GM19043 (cell line): ENCODE data around the gene LRRC27.
"Not testable (repeated sequence)": the region's sequence is repeated elsewhere in the genome, so short reads cannot be mapped to it uniquely, and the experiment has no call there.

Source experiments
- ATAC-seq: cut with Tn5 transposase; IDR thresholded peaks from one replicate; pipeline ENCODE4 v1.9.1; 2021; ENCODE audit warnings: low read depth; ENCODE audit not compliant: unreplicated experiment

Gene LRRC27

DNA sequence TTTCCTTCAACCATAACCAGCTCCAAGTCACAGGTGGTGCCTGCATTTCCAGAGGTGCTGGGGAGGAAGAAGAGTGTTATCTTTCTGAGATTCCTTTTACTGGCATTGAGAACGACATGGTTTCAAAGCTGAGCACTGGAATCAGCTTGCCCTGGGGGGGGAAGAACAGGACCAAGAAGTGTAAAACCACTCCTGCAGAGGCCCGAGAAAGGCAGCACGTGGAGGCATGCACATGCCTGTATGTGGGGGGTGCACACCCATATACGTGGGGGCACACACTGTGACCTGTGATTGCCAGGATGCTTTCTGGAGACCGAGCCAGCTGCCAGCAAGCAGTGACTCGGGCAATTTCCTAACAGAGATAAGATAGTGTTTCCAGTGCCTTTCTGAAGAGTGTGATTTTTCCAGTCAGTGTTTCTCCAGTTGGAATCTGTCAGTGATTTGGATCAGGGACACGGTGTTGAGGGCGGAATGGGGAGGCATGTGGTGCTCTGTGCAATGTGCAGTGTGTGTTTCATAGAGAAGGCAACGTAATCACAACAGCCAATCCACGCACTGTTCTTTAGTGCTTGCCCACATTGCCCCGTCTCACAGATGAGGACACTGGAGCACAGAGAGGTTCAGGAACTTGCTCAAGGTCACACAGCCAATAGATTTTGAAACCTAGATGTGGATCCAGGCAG, 4.2 kb downstream of the LRRC27 start:
- no peak for ATAC-seq

DNA sequence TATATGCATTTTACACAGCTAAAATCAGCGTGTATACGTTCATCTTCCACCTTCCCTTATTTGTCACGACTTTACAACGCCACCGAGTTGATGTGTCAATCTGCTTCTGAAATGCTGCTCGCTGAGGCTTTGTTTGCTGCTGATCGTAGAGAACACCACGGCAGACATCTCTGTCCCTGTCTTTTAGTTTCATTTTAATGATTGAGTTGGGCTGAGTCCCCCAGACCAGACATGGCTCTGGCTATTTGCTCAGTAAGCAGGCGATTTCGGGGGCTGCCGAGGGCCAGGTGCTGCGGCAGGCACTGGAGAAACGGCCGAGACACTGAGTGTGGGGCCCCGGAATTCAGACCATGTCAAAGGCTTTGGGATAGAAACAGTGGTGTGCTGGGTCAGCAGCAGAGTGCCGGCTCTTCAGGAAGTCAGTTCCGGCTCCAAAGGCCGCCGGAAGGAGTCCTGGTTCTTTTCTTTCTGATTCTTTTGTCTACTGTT, 5.0 kb downstream of the LRRC27 start:
- no peak for ATAC-seq

DNA sequence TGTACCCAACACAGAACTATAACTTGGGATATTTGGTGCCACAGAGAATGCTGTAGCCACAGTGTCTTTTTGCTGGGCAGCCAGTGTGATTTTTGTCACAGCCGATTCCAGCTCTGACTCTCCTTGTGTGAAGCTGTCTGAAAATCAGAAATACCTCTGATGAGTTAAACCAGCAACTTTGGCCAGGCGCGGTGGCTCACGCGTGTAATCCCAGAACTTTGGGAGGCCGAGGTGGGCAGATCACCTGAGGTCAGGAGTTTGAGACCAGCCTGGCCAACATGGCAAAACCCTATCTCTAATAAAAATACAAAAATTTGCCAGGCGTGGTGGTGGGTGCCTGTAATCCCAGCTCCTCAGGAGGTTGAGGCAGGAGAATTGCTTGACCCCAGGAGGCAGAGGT, 5.9 kb downstream of the LRRC27 start:
- ATAC-seq: not testable (repeated sequence)

DNA sequence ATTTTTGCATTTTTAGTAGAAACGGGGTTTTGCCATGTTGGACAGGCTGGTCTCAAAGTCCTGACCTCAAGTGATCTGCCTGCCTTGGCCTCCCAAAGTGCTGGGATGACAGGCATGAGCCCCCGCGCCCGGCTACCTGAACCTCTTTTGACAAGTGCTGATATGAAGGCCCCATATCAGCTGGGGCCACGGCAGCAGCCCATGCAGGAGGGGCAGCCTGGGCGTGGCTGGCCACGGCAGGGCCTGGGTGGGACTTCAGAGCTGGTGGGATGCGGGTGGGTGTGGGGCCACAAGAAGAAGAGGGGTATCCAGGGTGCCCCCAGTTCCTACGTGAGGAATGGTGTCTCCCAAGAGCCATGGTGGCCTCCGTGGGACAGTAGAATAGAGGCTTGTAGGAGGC, 6.9 kb downstream of the LRRC27 start:
- ATAC-seq: no peak

DNA sequence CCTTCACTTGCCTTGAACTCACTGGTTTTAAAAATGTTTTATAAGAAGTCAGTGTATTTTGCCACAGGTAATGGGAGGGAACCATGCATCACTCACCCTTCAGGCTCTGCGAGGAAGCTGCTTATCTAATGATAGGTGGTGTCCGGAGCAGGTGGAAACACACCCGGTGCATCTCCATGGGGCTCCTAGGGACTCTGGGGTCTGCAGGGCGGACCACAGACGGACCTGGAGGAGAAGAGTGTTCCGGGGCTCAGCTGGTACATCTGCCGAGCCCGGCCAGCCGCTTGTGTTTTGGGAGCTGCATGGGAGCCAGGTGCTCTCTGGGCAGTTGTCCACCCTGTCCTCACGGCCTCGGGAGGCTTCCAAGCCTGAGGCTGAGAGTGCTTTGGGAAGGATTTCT, 7.3 kb downstream of the LRRC27 start:
- no peak for ATAC-seq

DNA sequence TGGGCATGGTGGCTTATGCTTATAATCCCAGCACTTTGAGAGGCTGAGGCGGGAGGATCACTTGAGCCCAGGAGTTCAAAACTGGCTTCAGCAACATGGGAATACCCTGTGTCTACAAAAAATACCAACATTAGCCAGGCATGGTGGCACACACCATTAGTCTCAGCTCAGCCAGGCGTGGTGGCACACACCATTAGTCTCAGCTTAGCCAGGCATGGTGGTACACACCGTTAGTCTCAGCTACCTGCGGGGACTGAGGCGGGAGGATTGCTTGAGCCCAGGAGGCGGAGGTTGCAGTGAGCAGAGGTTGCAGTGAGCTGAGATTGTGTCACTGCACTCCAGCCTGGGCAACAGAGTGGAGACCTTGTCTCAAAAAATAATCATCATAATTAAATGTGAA, 9.0 kb downstream of the LRRC27 start:
- ATAC-seq: no peak

DNA sequence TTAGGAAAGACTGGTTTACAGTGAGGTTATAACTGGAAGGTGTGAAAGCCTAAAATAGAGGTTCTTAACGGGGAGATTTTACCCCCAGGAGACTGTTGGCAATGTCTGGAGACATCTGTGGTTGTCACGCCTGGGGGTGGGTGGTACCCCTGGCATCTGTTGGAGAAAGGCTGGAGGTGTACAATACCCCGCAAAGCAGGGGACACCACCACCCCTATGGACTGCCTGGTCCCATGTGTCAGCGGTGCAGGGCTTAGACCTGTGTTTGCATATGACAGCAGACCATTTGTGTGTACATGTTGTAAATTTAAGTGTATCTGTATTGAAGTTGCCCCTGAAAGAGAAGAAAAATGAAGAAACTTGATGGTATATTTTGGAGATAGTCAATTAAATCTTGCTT, 9.8 kb downstream of the LRRC27 start:
- no peak for ATAC-seq

DNA sequence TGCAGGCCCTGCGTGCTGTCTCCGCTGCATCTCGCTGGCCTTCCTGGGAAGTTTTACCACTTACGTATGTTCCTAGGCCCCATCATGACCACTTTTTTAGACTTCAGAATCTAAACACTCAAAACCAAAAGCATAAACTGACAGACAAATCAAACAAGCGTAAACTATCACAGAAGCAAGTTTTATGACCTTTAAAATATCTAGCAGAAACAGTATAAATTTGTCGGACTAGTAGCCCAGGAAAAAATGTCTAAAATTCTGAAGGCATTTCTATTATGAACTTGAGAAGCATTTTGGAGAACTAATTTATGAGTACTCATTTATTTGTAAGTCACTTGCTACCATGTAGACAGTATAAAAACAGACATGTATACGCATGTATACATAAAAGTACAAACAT, 10.6 kb downstream of the LRRC27 start:
- no peak for ATAC-seq

DNA sequence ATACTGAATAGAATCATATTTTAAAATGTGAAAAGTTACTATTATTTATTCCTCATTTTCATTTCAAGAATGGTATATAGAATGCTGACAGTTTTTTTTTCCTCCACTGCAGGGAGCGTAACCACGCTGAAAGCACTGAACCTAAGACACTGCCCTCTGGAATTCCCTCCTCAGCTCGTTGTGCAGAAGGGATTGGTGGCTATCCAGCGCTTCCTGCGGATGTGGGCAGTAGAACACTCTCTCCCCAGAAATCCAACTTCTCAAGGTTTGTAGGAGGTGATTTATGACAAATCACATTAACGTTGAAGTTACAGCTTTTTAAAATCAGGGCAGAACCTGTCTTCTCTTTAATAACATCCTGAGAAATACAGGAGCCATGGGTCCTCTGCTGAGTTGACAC, 12.4 kb downstream of the LRRC27 start:
- ATAC-seq: no peak

DNA sequence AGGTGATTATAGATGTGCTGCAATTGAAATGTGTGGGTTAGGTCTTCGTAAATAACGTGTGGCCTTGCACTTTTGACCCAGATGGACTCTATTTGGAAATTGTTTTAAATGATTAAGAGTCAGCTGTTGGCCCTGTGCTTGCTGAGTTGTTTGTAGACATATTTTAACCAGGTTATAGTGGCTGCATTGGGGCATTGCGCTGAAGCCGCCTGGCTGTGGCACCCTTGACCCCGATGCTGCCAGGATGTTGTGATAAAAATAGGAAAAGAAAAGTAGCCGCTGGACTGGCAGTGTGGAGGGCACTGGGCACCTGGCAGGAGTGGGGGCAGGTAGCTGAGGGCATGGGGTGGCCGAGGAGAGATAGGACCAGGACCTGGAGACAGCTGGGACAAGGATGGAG, 13.4 kb downstream of the LRRC27 start:
- no peak for ATAC-seq

DNA sequence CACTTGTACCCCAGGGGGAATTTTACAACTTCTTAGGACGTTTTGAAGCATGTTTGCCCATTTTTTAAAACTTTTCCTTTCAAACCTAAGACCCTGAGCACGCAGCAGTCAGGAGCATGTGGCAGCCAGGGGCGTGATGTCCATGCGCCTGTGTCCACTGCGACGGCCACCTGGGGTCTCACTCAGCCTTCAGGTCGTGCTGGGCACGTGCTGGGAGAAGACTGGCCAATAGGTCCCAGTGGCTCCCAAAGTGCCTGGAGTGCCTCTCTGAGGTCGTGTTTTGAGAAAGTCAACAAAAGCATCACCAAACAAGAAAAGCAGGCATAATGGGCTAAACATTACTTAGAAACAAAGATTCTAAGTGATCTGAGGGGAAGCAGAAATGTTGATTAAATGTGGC, 14.8 kb downstream of the LRRC27 start:
- ATAC-seq: no peak

DNA sequence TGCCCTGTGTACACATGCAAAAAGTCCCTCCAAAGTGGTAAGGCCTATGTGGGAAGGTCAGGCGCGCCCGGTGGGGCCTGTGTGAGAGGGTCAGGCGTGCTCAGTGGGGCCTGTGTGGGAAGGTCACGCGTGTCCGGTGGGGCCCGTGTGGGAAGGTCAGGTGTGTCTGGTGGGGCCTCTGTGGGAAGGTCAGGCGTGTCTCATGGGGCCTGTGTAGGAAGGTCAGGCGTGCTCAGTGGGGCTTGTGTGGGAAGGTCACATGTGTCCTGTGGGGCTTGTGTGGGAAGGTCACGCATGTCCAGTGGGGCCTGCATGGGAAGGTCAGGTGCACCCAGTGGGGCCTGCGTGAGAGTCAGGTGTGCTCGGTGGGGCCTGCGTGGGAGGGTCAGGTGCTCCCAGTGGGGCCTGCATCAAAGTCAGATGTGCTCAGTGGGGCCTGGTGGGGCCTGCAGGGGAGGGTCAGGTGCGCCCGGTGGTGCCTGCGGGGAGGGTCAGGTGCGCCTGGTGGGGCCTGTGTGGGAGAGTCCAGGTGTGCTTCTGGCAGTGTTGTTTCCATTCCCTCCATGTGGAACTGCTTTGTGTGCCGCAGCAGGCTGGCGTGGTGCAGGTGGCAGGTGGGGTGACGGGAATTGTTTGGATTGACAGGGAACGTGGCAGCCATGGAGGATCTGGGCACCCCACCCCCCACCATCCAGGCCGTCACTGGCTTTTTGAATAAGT, 15.4 kb downstream of the LRRC27 start:
- ATAC-seq: no peak

DNA sequence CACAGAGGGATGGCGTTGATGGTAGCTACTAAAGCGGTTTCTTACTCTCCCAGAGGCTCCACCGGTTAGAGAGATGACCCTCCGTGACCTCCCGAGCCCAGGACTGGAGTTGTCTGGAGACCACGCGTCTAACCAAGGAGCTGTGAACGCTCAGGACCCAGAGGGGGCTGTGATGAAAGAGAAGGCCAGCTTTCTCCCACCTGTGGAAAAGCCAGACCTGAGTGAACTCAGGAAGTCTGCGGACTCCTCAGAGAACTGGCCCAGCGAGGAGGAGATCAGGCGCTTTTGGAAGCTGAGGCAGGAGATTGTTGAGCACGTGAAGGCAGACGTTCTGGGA, 15.9 kb downstream of the LRRC27 start:
- ATAC-seq: no peak

DNA sequence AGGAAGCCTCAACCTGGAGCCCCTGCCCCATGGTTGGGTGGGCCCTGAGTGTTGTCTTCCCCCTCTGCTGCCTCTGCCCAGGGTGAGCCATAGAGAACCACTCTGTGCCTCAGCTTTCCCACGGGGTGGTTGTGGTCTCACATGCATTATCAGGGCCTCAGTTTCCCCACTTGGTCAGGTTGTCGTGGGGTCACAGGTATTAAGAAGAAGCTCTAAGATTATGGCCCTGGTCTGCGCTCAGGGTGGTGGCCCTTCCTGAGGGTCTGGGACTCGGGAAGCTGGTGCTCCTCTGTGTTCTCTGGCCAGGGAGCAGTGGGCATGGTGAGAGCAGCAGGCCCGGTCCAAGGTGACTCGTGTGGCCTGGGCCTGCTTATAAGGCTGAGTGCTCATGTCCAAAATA, 17.8 kb downstream of the LRRC27 start:
- no peak for ATAC-seq

DNA sequence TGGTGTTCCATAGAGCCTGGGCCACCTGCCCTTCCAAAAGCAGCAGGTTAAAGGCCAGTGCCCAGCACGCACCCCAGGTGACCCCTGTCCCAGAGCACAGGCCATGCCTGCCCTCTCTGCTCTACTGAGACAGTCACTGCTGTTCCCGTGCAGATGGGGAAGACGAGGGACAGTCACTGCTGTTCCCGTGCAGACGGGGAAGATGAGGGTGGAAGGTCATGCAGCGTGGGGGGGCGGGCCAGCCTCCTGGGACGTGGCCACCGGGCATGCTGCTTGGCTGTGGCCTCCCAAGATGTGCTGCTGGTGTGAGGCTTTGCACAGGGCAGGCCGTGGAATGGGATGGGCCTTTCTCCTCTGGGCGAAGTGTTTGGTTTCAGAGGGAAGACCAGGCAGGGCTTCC, 18.4 kb downstream of the LRRC27 start:
- ATAC-seq: no peak

DNA sequence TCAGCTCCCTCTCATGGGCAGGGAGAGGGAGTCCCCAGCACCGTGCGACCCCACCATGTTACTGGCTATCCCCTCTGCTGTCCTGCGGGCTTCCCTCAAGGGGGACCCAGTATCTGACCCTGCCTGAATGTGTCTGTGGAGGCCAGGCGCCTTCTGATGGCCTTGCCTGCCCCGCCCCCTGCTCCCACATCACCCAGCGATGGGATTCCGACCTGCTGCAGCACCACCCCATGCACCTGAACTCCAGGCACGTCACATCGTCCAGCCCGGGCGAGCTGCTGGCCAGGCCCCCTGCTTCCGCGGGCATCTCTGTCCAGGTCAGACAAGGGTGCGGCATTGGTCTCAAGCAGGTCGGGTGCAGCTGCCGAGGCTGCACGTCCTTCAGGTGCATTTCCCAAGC, 19.0 kb downstream of the LRRC27 start:
- no peak for ATAC-seq

DNA sequence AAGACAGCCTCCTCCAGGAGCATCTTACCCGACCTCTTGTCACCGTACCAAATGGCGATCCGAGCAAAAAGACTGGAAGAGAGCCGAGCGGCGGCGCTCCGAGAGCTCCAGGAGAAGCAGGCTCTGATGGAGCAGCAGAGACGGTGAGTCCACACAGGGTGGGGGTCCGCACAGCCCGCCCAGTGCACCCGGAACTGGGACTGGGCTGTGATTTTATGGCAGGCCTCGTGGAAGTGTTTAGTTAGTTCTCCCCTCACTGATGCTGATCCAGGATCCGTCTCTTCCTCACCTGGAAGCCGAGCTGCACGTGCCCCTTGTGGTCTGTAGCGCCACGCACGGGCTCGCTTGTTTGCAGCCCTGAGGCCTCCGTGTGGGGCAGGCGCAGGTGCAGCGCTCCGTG, 19.6 kb downstream of the LRRC27 start:
- no peak for ATAC-seq

DNA sequence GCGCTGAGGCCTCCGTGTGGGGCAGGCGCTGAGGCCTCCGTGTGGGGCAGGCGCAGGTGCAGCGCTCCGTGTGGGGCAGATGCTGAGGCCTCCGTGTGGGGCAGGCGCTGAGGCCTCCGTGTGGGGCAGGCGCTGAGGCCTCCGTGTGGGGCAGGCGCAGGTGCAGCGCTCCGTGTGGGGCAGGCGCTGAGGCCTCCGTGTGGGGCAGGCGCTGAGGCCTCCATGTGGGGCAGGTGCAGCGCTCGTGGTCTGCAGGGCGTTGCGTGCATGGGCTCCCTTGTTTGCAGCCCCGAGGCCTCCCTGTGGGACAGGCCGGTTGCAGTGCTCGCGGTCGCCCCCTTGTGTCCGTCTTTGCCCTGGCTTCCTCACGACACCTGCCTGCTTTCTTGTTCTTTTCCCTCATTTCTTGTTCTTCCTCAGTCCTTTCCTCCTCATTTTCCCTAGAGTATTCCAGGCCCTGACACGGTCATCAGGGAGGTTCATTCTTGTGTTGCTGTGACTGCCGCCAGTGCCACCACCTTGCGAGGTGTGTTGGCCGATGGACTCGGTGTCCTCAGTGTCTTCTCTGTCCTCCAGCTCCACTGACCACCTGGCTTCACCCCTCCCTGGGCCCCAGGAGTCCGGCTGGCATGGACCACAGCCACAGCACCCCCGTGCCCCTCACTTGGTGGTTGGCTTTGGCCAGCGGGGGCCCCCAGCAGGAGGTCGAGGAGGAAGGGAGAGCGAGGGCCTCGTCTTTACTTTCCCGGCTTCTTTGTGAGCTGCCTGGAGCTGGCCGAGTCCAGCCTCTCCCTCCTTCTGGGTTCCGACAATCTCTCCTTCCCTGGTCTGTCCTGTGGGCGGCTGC, 20.7 kb downstream of the LRRC27 start:
- ATAC-seq: not testable (repeated sequence)

DNA sequence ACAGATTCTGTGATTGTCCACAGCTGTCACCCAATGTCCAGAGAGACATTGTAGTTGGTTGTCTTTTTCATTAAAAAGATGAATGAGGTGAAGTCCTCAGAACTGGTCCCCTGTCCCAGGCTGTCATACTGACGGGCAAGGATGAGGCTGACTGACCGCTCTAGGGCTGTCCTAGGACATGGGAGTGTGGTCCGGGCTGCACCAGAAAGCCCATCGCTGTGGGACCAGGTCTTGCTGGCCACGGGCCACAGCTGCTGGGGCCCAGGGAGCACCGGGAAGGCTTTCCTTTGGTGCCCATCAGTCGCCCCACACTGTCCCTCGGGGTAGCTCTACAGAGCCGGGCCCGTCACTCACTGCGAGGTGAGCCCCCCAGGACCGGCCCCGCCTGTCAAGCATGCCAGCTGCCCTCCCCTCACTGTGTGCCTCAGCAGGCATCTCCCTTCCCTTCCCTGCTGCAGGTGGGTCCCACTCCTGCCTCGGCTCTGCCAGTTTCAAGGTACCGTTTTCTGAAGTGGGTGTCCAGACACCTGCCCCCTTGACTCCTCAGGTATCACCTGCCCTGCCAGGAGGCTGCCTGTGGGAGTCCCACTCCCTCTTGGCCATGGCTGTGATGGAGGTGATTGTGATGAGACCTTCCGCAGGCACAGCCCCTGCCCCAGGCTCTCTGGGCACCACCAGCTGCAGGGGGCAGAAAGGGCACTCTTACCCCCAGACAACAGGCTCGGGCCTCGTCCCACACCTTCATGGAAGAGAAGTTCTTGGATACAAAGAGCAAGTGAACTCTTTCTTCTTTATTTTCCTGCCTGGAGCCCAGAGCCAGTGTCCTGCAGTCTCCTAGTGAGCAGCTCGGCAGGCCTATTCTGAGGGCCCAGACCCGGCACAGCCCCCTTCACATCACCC, 21.7 kb downstream of the LRRC27 start:
- no peak for ATAC-seq

DNA sequence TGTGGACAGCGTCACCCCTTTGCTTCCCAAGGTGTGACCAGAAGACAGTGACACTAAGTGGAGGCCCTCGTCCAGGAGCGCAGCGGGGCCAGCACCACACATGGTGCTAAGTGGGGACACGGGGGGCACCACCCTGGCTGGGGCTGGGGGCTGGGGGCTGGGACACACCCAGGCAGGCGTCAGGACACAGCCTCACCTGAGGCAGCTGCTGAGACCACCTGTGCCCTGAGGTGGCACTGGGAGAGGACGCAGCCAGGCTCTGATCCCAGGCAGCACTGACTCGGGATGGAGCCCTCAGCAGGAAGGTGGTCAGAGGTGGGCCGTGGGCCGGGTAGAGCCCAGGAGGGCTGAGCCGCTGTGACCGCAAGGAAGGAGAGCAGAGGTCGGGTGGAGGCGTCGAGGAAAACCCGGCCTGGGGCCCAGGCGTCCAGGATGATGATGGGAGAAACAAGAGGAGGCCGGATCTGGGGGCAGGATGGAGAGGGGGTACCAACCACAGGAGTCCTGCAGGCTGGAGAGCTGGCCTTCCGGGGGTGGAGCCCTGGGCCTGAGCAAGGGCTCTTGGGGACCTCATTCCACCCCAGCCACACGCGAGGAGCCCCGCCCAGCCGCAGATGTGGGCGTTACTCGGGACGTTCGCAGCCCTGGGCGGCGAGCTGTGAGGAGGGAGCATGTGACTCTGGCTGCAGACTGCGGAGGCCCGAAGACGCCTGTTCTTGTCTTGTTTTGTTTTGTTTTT, 22.5 kb downstream of the LRRC27 start:
- no peak for ATAC-seq
